ENCODE results near the gene BTBD9.

DNA sequence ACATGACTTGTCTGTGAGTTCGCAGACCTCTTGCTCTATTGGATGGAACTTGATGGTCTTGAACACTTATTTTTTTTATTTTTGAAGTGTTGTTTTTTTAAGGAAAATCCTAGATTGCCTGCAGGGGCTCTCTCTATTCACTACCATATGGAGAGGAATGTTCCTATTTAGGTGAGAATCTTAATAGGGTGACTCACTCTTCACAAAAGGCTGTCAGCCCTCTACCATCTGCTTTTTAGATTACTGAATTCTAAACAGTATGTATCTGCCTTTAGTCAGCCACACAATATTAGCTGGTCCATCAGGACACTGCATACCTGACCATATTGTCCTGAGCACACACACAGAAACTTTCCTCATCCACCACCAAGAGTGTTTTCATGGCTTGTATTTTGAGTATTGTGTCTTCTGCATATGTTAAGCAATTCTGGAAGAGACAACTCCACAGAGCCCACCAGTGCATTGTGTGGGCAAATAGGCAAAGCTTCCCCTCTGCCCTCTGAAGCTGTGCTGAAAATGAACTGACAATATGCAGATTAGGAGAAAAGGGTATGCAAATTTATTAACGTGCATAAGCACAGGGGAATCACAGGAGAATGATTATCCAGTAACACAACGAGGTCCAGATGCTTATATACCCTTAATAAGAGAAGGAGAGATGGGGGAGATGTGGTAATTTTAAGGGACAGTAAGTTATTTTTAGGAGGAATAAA, 6.6 kb upstream of the BTBD9 start:
- TF ChIP-seq CTCF (IDR thresholded peaks at IDR 0.05) (no peak), POLR2A (IDR thresholded peaks at IDR 0.05) (no peak)
